HepG2 (cell line): ENCODE data around the gene ARL8B. TPM values are rescaled to one million over a fixed set of nuclear protein-coding genes. Genes with fewer than 3 reads are reported as not detected.

Experiments
- ATAC-seq: fragments of 200-7000 bp; cut with Tn5 transposase; 3 replicates; pipeline ENCODE4 v1.9.1; 2020; ENCODE audit warnings: mild to moderate bottlenecking, moderate library complexity
- BruUV-seq: library from RNA; stranded (reverse); fragments of 400-500 nt; replicated peaks from 2 replicates; lab custom pipeline; 2021; lab: Mats Ljungman, UMichigan
- CTCF ChIA-PET: fragments of 300-600 bp; formaldehyde crosslinking; extraction: SDS; loops from one replicate; lab custom pipeline; 2021; ENCODE audit warnings: low total read pairs, inconsistent platforms, low intra/inter-chr PET ratio; lab: Yijun Ruan, JAX
- POLR2A ChIA-PET: fragments of 350-600 bp; sonication (Branson Sonifier 250); formaldehyde crosslinking; loops from one replicate; lab custom pipeline; 2020; ENCODE audit warnings: antibody characterized with exemption, inconsistent platforms; lab: Yijun Ruan, JAX
- DNase-seq: peaks from one replicate; pipeline ENCODE4 v3.0.0-alpha.2; 2015; ENCODE audit warnings: low spot score
- FAIRE-seq: peaks from 3 replicates; lab custom pipeline; 2011; peaks lifted over from hg19 to GRCh38; lab: Jason Lieb, UNC
- H2AFZ ChIP-seq: one replicate; pipeline ENCODE4 v1.6.1; 2011; ENCODE audit warnings: low read length, inconsistent platforms
- H3K27ac ChIP-seq: fragments of 300-600 bp; 3 replicates; pipeline ENCODE4 v1.8.0; 2011; ENCODE audit warnings: mixed run types, mild to moderate bottlenecking, mixed read lengths, low read length, inconsistent platforms; ENCODE audit not compliant: insufficient read depth; ENCODE audit errors: extremely low read length
- H3K27me3 ChIP-seq, 2 experiments: fragments of 200-600 bp in 1 of 2; 2 replicates in 1 of 2; 3 replicates in 1 of 2; pipeline versions ENCODE4 v1.6.0 to v1.8.0; 2011; ENCODE audit warnings: low read length in 2 of 2, mild to moderate bottlenecking in 2 of 2, moderate library complexity in 2 of 2, inconsistent platforms in 1 of 2; ENCODE audit not compliant: insufficient read depth in 2 of 2, control insufficient read depth in 1 of 2
- H3K36me3 ChIP-seq, 2 experiments: fragments of 200-600 bp in 1 of 2; replicated peaks in 1 of 2; 2 replicates in 1 of 2; 3 replicates in 1 of 2; pipeline versions ENCODE4 v1.5.1 to v1.8.0; 2011; ENCODE audit warnings: low read length in 2 of 2, inconsistent platforms in 1 of 2; ENCODE audit not compliant: insufficient read depth in 2 of 2, control insufficient read depth in 1 of 2
- H3K4me1 ChIP-seq: 2 replicates; pipeline ENCODE4 v1.5.1; 2012; ENCODE audit warnings: low read length, inconsistent platforms; ENCODE audit not compliant: insufficient read depth
- H3K4me2 ChIP-seq: 2 replicates; pipeline ENCODE4 v1.6.0; 2011; ENCODE audit warnings: low read depth, low read length, inconsistent platforms
- H3K4me3 ChIP-seq, 3 experiments: fragments of 200-600 bp in 1 of 3; sonication (generic), shearing (Covaris generic) in 1 of 3; replicated peaks in 1 of 3; 2 replicates each; pipeline ENCODE4 v1.5.1; 2011 to 2016; ENCODE audit warnings: low read length in 3 of 3, inconsistent platforms in 2 of 3, low read depth in 2 of 3, mild to moderate bottlenecking in 2 of 3, control low read depth in 1 of 3, mixed read lengths in 1 of 3; ENCODE audit not compliant: insufficient read depth in 1 of 3
- H3K79me2 ChIP-seq: one replicate; pipeline ENCODE4 v1.6.1; 2011; ENCODE audit warnings: low read length, inconsistent platforms; ENCODE audit not compliant: insufficient read depth
- H3K9ac ChIP-seq: 2 replicates; pipeline ENCODE4 v1.6.0; 2011; ENCODE audit warnings: mild to moderate bottlenecking, low read depth, low read length, inconsistent platforms; ENCODE audit not compliant: insufficient read depth
- H3K9me3 ChIP-seq: 2 replicates; pipeline ENCODE4 v1.5.1; 2012; ENCODE audit warnings: mild to moderate bottlenecking, low read length
- H4K20me1 ChIP-seq: 2 replicates; pipeline ENCODE4 v1.6.0; 2011; ENCODE audit warnings: inconsistent platforms, mild to moderate bottlenecking, low read length, moderate library complexity; ENCODE audit not compliant: insufficient read depth
- ATF6 ChIP-seq: sonication (generic); formaldehyde crosslinking; conservative IDR thresholded peaks from 2 replicates; pipeline ENCODE4 v1.4.0; 2020; ENCODE audit warnings: missing genetic modification reagents
- FLYWCH1 ChIP-seq: sonication (generic); formaldehyde crosslinking; IDR thresholded peaks from 2 replicates; pipeline ENCODE4 v1.8.1; 2023; ENCODE audit warnings: mild to moderate bottlenecking, missing genetic modification reagents
- IKZF4 ChIP-seq: sonication (generic); formaldehyde crosslinking; IDR thresholded peaks from 2 replicates; pipeline ENCODE4 v1.5.1; 2020; ENCODE audit warnings: borderline replicate concordance, mild to moderate bottlenecking, low read depth, missing genetic modification reagents; ENCODE audit errors: not compliant biosample characterization
- SMYD3 ChIP-seq: sonication (generic); formaldehyde crosslinking; IDR thresholded peaks from 2 replicates; pipeline ENCODE4 v1.8.1; 2023; ENCODE audit warnings: mild to moderate bottlenecking, missing genetic modification reagents
- ZBTB1 ChIP-seq: sonication (generic); formaldehyde crosslinking; IDR thresholded peaks from 2 replicates; pipeline ENCODE4 v1.4.0; 2020; ENCODE audit warnings: missing genetic modification reagents, borderline replicate concordance
- ZNF629 ChIP-seq: sonication (generic); formaldehyde crosslinking; conservative IDR thresholded peaks from 2 replicates; pipeline ENCODE4 v1.5.0; 2020; ENCODE audit warnings: missing genetic modification reagents
- WGBS: methylation state at CpG from one replicate; pipeline ENCODE4 v1.1.6; 2017; ENCODE audit warnings: low lambda C conversion rate; 5-methylcytosine and 5-hydroxymethylcytosine counted together
- in situ Hi-C: cut with HindIII; loops from 2 replicates; pipeline ENCODE4 v1.10.0; 2017; ENCODE audit warnings: low pct_unique_long_range_greater_than_20kb; ENCODE audit not compliant: extremely low pct_ligation_motif_present
- intact Hi-C: fragments of 100-400 bp; cut with micrococcal nuclease; formaldehyde crosslinking; loops from one replicate; pipeline ENCODE4 v1.10.0; 2022; ENCODE audit not compliant: unreplicated experiment
- polyA plus RNA-seq, 8 experiments: library from polyadenylated mRNA; depleted of rRNA in 3 of 8; stranded (reverse) in 7 of 8; unstranded in 1 of 8; fragments of >200 nt; fragmentation: Illumina TruSeq in 4 of 8; extraction: Trizol in 4 of 8; gene quantifications; 2 replicates each; pipeline versions ENCODE4 v1.2.1 to v1.2.3, GENCODE V29; 2011 to 2016; ENCODE audit warnings: low read depth in 4 of 8, missing spikeins in 1 of 8, mixed read lengths in 1 of 8; ENCODE audit not compliant: insufficient read depth in 1 of 8
- total RNA-seq, 5 experiments: library from RNA; depleted of rRNA; stranded (reverse); fragments of >200 nt; fragmentation: Illumina TruSeq; extraction: Trizol; gene quantifications; 2 replicates each; pipeline ENCODE4 v1.2.3, GENCODE V29; 2016; ENCODE audit warnings: low read depth in 1 of 5
- TF ChIP-seq, protein P1 (sequence below): sonication (generic); formaldehyde crosslinking; IDR thresholded peaks from 2 replicates; pipeline ENCODE4 v1.5.1; 2020; ENCODE audit warnings: mild to moderate bottlenecking, missing genetic modification reagents, borderline replicate concordance

ARL8B gene
- total and polyA plus RNA-seq, 2 of the 13 experiments (the other 11 are each of a cell fraction or from before 2014, with no cell fraction given), result 23.5 to 30.4 TPM

- Histone ChIP-seq H3K4me1 (peaks cover 23% of the 10 kb centered on the region), H3K9me3 (no peaks in the 10 kb centered on the region), H3K9ac (no peak overlapping the region), H3K27me3 (no peaks in the 10 kb centered on the region; a peak in 1 of 5 replicates), H3K4me3 (no peak overlapping the region), H3K36me3 (peaks cover 0 to 21% of the 10 kb centered on the region in 2 experiments; a peak in 3 of 5 replicates), H2AFZ (no peak overlapping the region), H3K27ac (peak overlapping the region; percentile 23), H4K20me1 (peaks cover 6% of the 10 kb centered on the region; the same call in 1 of the 2 replicates), H3K79me2 (peaks cover 30% of the 10 kb centered on the region), H3K4me2 (no peak overlapping the region)
- WGBS, result 95% methylated on average over 5 of the region's 5 CpGs
- BruUV-seq, result no TSS peak
- ATAC-seq (no peak), FAIRE-seq (no peak), DNase-seq (no peak)
- intact Hi-C loops, result loop anchor here (10.0 kb wide), 1 partner anchor 200 kb away; no protein-coding TSS in a partner anchor
- TF ChIP-seq ATF6 (CRISPR knock-in tag) (no peak), FLYWCH1 (CRISPR knock-in tag) (no peak), ZNF629 (CRISPR knock-in tag) (peak; percentile 77), IKZF4 (CRISPR knock-in tag) (no peak), SMYD3 (CRISPR knock-in tag) (no peak), ZBTB1 (CRISPR knock-in tag) (no peak)
- TF ChIP-seq, protein P1, sequence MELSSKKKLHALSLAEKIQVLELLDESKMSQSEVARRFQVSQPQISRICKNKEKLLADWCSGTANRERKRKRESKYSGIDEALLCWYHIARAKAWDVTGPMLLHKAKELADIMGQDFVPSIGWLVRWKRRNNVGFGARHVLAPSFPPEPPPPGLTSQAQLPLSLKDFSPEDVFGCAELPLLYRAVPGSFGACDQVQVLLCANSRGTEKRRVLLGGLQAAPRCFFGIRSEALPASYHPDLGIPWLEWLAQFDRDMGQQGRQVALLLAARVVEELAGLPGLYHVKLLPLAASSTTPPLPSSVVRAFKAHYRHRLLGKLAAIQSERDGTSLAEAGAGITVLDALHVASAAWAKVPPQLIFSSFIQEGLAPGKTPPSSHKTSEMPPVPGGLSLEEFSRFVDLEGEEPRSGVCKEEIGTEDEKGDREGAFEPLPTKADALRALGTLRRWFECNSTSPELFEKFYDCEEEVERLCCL (CRISPR knock-in tag), result no peak
- ChIA-PET CTCF (no interaction called here), POLR2A (no interaction called here)
- in situ Hi-C loops, result loop anchor here (5.0 kb wide), 1 partner anchor 63 kb away; the partner anchor contains the start of gene ARL8B
Measured at GRCh38 chr3:5185093-5185673, 63.1 kb downstream of the ARL8B start.
